Endodermal cell (in vitro differentiated cells): ENCODE results near the gene FXYD6. TPM values are rescaled to one million over a fixed set of nuclear protein-coding genes. Genes with fewer than 3 reads are reported as not detected.

ENCODE experiments used
- DNase-seq: peaks from one replicate; pipeline ENCODE4 v3.0.0-alpha.2; 2017
- H3K27ac ChIP-seq: 2 replicates; pipeline ENCODE4 v1.5.1; 2013; ENCODE audit warnings: mild to moderate bottlenecking, low read depth, low read length, moderate library complexity
- H3K27me3 ChIP-seq: 2 replicates; pipeline ENCODE4 v1.6.1; 2013; ENCODE audit warnings: mild to moderate bottlenecking, low read length, moderate library complexity; ENCODE audit not compliant: insufficient read depth, control insufficient read depth, poor library complexity, severe bottlenecking
- H3K36me3 ChIP-seq: 2 replicates; pipeline ENCODE4 v1.7.0; 2013; ENCODE audit warnings: mild to moderate bottlenecking, low read length, moderate library complexity; ENCODE audit not compliant: control insufficient read depth, insufficient read depth
- H3K4me1 ChIP-seq: one replicate; pipeline ENCODE4 v1.7.0; 2013; ENCODE audit warnings: low read length; ENCODE audit not compliant: control insufficient read depth, insufficient read depth
- H3K4me3 ChIP-seq: 2 replicates; pipeline ENCODE4 v1.5.1; 2013; ENCODE audit warnings: mild to moderate bottlenecking, low read length, moderate library complexity
- H3K9ac ChIP-seq: 2 replicates; pipeline ENCODE4 v1.6.1; 2013; ENCODE audit warnings: mild to moderate bottlenecking, low read length, moderate library complexity; ENCODE audit not compliant: poor library complexity, severe bottlenecking; ENCODE audit errors: extremely low read depth
- H3K9me3 ChIP-seq: 2 replicates; pipeline ENCODE4 v1.6.1; 2013; ENCODE audit warnings: mild to moderate bottlenecking, low read length, moderate library complexity; ENCODE audit not compliant: control insufficient read depth
- H3K27ac Mint-ChIP-seq: 2 replicates; pipeline ENCODE4 v1.8.0; 2020; ENCODE audit warnings: mixed read lengths
- H3K27me3 Mint-ChIP-seq: 2 replicates; pipeline ENCODE4 v1.8.0; 2021; ENCODE audit warnings: mild to moderate bottlenecking, mixed read lengths; ENCODE audit not compliant: insufficient read depth
- H3K36me3 Mint-ChIP-seq: 2 replicates; pipeline ENCODE4 v1.8.0; 2020; ENCODE audit warnings: low read depth, mixed read lengths
- H3K4me1 Mint-ChIP-seq: 2 replicates; pipeline ENCODE4 v1.8.0; 2020; ENCODE audit warnings: mixed read lengths
- H3K4me3 Mint-ChIP-seq: 2 replicates; pipeline ENCODE4 v1.8.0; 2020; ENCODE audit warnings: mild to moderate bottlenecking, moderate library complexity, mixed read lengths
- H3K9me3 Mint-ChIP-seq: 2 replicates; pipeline ENCODE4 v1.8.0; 2020; ENCODE audit warnings: mild to moderate bottlenecking, mixed read lengths
- WGBS, 2 experiments: methylation state at CpG; one replicate each; pipeline versions ENCODE4 v1.1.5 to v1.1.7; 2013; ENCODE audit warnings: missing lambda C conversion rate in 2 of 2, mixed read lengths in 1 of 2; ENCODE audit not compliant: insufficient coverage in 1 of 2, insufficient read length in 1 of 2; 5-methylcytosine and 5-hydroxymethylcytosine counted together
- total RNA-seq, 2 donors: library from RNA; stranded (reverse); fragmentation: NEBNext Ultra II Directional in 1 of 2; extraction: Animal tissue kit (Norgen Biotek cat#: 25700) in 1 of 2; gene quantifications; 2 replicates in 1 of 2; 3 replicates in 1 of 2; pipeline ENCODE4 v1.2.1, GENCODE V29; 2021
- TF ChIP-seq, protein P1 (sequence below): fragments of 200-600 bp; sonication (generic); conservative IDR thresholded peaks from 2 replicates; pipeline ENCODE4 v1.5.0; 2021; ENCODE audit warnings: antibody characterized with exemption, mild to moderate bottlenecking

Gene FXYD6
- total RNA-seq, 2 donors from 2014 or later, result 54.1 to 61.8 TPM

DNA sequence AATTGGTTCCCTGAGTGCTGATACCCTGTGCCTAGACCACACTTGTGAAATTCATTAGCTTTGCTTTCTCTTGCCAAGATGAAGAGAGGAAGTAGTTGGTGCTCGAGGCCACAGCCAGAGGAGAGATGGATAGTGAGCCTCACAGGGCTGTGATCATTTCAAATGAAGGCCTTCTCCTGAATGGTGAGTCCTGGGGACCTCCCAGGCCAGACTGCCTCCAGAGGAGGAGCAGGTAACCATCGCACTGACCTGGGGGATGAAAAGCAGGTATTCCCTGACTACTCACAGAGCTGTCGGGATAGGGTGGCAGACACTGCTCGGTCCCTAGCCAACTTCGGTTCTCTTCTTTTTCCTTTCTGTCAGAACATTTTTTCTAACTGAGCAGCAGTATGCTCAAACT lies 4.8 kb upstream of the FXYD6 start:
- H3K27me3 ChIP-seq, result no peaks in the 10 kb centered on the region
- TF ChIP-seq, protein P1, sequence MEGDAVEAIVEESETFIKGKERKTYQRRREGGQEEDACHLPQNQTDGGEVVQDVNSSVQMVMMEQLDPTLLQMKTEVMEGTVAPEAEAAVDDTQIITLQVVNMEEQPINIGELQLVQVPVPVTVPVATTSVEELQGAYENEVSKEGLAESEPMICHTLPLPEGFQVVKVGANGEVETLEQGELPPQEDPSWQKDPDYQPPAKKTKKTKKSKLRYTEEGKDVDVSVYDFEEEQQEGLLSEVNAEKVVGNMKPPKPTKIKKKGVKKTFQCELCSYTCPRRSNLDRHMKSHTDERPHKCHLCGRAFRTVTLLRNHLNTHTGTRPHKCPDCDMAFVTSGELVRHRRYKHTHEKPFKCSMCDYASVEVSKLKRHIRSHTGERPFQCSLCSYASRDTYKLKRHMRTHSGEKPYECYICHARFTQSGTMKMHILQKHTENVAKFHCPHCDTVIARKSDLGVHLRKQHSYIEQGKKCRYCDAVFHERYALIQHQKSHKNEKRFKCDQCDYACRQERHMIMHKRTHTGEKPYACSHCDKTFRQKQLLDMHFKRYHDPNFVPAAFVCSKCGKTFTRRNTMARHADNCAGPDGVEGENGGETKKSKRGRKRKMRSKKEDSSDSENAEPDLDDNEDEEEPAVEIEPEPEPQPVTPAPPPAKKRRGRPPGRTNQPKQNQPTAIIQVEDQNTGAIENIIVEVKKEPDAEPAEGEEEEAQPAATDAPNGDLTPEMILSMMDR, result no peak
- H3K9me3 ChIP-seq, result no peaks in the 10 kb centered on the region
- no peak overlapping the region for H3K27ac ChIP-seq
- no peaks in the 10 kb centered on the region for H3K36me3 ChIP-seq
- peaks cover 31% of the 10 kb centered on the region for H3K27me3 Mint-ChIP-seq
- H3K4me1 ChIP-seq, result peaks cover 26% of the 10 kb centered on the region
- H3K4me3 Mint-ChIP-seq, result no peak overlapping the region
- H3K9me3 Mint-ChIP-seq, result no peaks in the 10 kb centered on the region
- H3K9ac ChIP-seq, result no peak overlapping the region
- H3K4me1 Mint-ChIP-seq, result peaks cover 61% of the 10 kb centered on the region
- peak; percentile 44 for DNase-seq
- 92% methylated on average over 4 to 5 of the region's 5 CpGs for WGBS, 2 experiments
- no peak overlapping the region for H3K4me3 ChIP-seq
- no peak overlapping the region for H3K27ac Mint-ChIP-seq
- H3K36me3 Mint-ChIP-seq, result no peaks in the 10 kb centered on the region

DNA sequence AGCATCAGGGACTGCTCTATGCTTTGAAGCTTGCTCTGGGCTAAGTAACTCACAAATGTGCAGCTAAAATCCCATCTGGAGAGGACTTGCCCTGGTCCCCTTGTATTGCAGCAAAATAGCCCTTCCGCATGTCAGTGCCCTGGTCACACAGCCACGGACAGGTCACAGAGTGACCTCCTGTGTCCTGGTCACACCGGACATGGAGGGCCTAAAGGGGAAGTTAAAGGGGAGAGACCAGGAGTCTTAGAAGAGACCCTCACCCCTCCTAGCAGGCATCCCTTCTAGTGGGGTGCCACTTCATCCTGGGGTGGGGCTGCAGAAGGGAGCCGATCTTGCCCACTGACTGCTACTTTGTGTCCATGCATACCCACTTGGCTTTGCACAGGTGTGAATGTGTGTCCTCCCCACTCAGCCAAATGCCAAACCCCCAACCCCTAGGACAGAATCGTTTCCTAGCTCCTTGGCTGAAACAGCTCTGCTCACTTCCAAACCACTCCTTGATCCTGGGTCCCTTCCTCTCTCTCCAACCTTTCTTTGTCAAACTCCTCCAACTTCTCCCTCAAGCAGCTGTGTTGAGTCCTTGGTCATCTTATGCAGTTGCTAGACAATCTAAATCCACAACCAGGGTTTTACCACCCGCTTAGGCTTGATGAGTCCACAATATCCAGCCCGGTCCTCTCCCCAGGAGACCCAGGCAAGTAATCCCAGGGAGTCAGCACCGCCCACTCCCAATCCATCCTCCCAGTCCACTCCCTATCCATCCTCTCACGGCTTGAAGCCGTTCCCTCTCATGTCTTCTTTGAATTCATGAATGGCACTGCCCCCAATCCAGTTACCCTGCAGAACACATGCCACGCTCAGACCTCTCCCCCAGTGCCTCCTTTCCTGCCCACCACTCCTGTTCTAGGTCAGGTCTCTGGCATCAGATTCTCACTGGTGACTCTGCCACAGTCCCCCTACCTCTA lies 3.3 kb upstream of the FXYD6 start:
- Histone ChIP-seq H3K27ac (no peak overlapping the region), H3K4me3 (peak overlapping the region; percentile 23), H3K9ac (no peak overlapping the region), H3K4me1 (peaks cover 27% of the 10 kb centered on the region), H3K27me3 (peaks cover 4% of the 10 kb centered on the region), H3K36me3 (no peaks in the 10 kb centered on the region), H3K9me3 (no peaks in the 10 kb centered on the region)
- peak; percentile 56 for DNase-seq
- no peaks in the 10 kb centered on the region for H3K36me3 Mint-ChIP-seq
- WGBS, 2 experiments, result 78 to 97% methylated on average over 5 to 11 of the region's 11 CpGs
- peak overlapping the region; percentile 72 for H3K27ac Mint-ChIP-seq
- TF ChIP-seq, protein P1, result no peak
- no peaks in the 10 kb centered on the region for H3K9me3 Mint-ChIP-seq
- peaks cover 56% of the 10 kb centered on the region for H3K4me1 Mint-ChIP-seq
- H3K4me3 Mint-ChIP-seq, result no peak overlapping the region
- peaks cover 44% of the 10 kb centered on the region for H3K27me3 Mint-ChIP-seq

DNA sequence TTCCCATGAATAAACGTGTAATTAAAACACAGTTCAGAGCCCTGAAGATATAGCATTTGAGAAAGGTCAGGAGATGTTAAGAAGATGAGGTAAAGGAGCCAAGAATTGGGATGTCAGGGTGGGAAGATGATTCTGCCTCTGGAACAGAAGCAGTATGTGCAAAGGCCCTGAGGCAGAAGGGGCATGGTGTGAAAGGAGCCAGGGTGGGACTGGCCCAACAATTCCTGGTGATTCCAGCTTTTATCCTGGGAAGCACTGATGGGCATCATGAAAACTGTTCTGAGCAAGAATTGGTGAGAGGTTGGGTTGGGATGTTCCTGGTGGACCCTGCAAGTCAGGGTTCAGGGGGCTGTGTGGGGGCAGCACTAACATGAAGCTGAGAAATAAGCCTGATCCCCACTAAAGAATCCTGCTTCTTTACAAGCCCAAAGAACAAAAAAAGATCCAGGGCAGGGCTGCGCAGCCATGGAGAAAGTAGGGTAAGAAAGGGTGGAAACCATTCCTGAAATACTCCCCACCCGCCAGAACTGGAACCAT lies 2.5 kb upstream of the FXYD6 start:
- no peaks in the 10 kb centered on the region for H3K9me3 Mint-ChIP-seq
- peaks cover 57% of the 10 kb centered on the region for H3K4me1 Mint-ChIP-seq
- TF ChIP-seq, protein P1, result no peak
- H3K27ac ChIP-seq, result no peak overlapping the region
- no peaks in the 10 kb centered on the region for H3K36me3 Mint-ChIP-seq
- H3K36me3 ChIP-seq, result no peaks in the 10 kb centered on the region
- H3K9me3 ChIP-seq, result no peaks in the 10 kb centered on the region
- no peak overlapping the region for H3K9ac ChIP-seq
- WGBS, 2 experiments, result 91 to 92% methylated on average over 3 of the region's 3 CpGs
- peaks cover 31% of the 10 kb centered on the region for H3K4me1 ChIP-seq
- H3K27ac Mint-ChIP-seq, result no peak overlapping the region
- H3K4me3 Mint-ChIP-seq, result no peak overlapping the region
- no peak overlapping the region for H3K4me3 ChIP-seq
- H3K27me3 ChIP-seq, result peaks cover 4% of the 10 kb centered on the region
- H3K27me3 Mint-ChIP-seq, result peaks cover 47% of the 10 kb centered on the region
- DNase-seq, result peak; percentile 24
